Heart right ventricle (tissue), 16 donors: ENCODE data around the gene OSM. TPM values are rescaled to one million over a fixed set of nuclear protein-coding genes. Genes with fewer than 3 reads are reported as not detected.
"Not testable (repeated sequence)": the region's sequence is repeated elsewhere in the genome, so short reads cannot be mapped to it uniquely, and the experiment has no call there.

Source experiments
- ATAC-seq, 8 donors: fragments of 200-7000 bp; cut with Tn5 transposase; one replicate each; pipeline ENCODE4 v1.9.1; 2020; ENCODE audit warnings: mild to moderate bottlenecking in 8 of 8, moderate library complexity in 8 of 8, moderate number of reproducible peaks in 1 of 8
- DNase-seq, 2 donors: peaks; one replicate each; pipeline ENCODE4 v3.0.0-alpha.2; 2020
- H3K27ac ChIP-seq, 10 donors: fragments of 200-600 bp; sonication (generic) in 2 of 10; one replicate each; pipeline versions ENCODE4 v1.5.0 to v1.8.0; 2020 to 2022; ENCODE audit warnings: mild to moderate bottlenecking in 3 of 10
- H3K27me3 ChIP-seq, 7 donors: fragments of 200-600 bp; one replicate each; pipeline ENCODE4 v1.8.0; 2021 to 2022; ENCODE audit warnings: mild to moderate bottlenecking in 2 of 7
- H3K36me3 ChIP-seq, 9 donors: fragments of 200-600 bp; sonication (generic) in 1 of 9; one replicate each; pipeline versions ENCODE4 v1.5.0 to v1.8.0; 2020 to 2022; ENCODE audit warnings: mild to moderate bottlenecking in 2 of 9
- H3K4me1 ChIP-seq, 9 donors: fragments of 200-600 bp; sonication (generic) in 1 of 9; one replicate each; pipeline versions ENCODE4 v1.5.0 to v1.8.0; 2020 to 2022; ENCODE audit warnings: mild to moderate bottlenecking in 4 of 9
- H3K4me3 ChIP-seq, 10 donors: fragments of 200-600 bp; sonication (generic) in 2 of 10; one replicate each; pipeline versions ENCODE4 v1.5.0 to v1.8.0; 2020 to 2022; ENCODE audit warnings: mild to moderate bottlenecking in 7 of 10, moderate library complexity in 2 of 10
- H3K9me3 ChIP-seq, 11 donors: fragments of 200-600 bp in 10 of 11; sonication (generic) in 2 of 11; one replicate each; pipeline versions ENCODE4 v1.5.0 to v1.8.0; 2013 to 2022; ENCODE audit warnings: mild to moderate bottlenecking in 2 of 11, control low read depth in 1 of 11, moderate library complexity in 1 of 11
- WGBS, 2 donors: extraction: QIAGEN DNeasy Blood & Tissue Kit; methylation state at CpG; one replicate each; pipeline ENCODE4 v1.1.7; 2013; ENCODE audit warnings: inconsistent platforms in 1 of 2; 5-methylcytosine and 5-hydroxymethylcytosine counted together
- intact Hi-C, 10 donors: fragments of 100-400 bp; cut with DNase I; formaldehyde crosslinking; loops; one replicate each; pipeline versions ENCODE4 v1.11.1 to v1.14.2; 2022
- polyA plus RNA-seq, 2 donors: library from polyadenylated mRNA; stranded (reverse); fragments of 200-250 nt; gene quantifications; one replicate each; pipeline ENCODE4 v1.2.3, GENCODE V29; 2013
- total RNA-seq, 10 donors: library from RNA; stranded (reverse); fragmentation: NEBNext Ultra II Directional in 3 of 10; extraction: Animal tissue kit (Norgen Biotek cat#: 25700) in 3 of 10; gene quantifications; one replicate each; pipeline versions ENCODE4 v1.2.1 to v1.2.4, GENCODE V29; 2021 to 2023
- TF ChIP-seq, protein P1 (sequence below), 9 donors: fragments of 200-600 bp; sonication (generic) in 2 of 9; IDR thresholded peaks; one replicate each; pipeline versions ENCODE4 v1.5.0 to v1.8.0; 2021 to 2022; ENCODE audit warnings: antibody characterized with exemption in 9 of 9, mild to moderate bottlenecking in 5 of 9, moderate library complexity in 1 of 9
- donor health status: Arrhythmogenic right ventricular cardiomyopathy.
- donor health status: ischemic (EF 13 %, LVEDD 7.1; RV severe dilation, severe dysfunction).
- donor health status: healthy with polysubstance abuse.
- donor health status: DM: no; HTN: yes; CAD: no.
- donor health status: DM: no; HTN: no; CAD: no.
- donor health status: ischemic (EF 25% LVEDD 6.9; RV normal size, moderate dysfunction).
- donor health status: ischemic (EF 25% LVEDD 5.7; RV mildly dilated, moderate dysfunction).
- donor health status: healthy.
- donor health status: DM: yes; HTN: yes; CAD: no.
- donor health status: Ischemic cardiomyopathy.
- donor health status: ischemic (EF 35%, LVEDD 5.7; RV mildly dilated, moderate dysfunction).
- donor health status: nonischemic (EF 11% LVEDD 7.7; RV severe dilation, severe dysfunction).
- donor health status: DM: yes; HTN: yes; CAD: no.
- donor health status: PGD.
- donor health status: ischemic (EF 29% LVEDD 5.4; RV normal size, mild dysfunction).
- donor health status: nonischemic (EF 23%, LVEDD 6.1; RV moderate dilation, normal function).

OSM gene
- total and polyA plus RNA-seq, 12 donors = 0.20 to 2.8 (median 0.41) TPM; not detected in 3

DNA sequence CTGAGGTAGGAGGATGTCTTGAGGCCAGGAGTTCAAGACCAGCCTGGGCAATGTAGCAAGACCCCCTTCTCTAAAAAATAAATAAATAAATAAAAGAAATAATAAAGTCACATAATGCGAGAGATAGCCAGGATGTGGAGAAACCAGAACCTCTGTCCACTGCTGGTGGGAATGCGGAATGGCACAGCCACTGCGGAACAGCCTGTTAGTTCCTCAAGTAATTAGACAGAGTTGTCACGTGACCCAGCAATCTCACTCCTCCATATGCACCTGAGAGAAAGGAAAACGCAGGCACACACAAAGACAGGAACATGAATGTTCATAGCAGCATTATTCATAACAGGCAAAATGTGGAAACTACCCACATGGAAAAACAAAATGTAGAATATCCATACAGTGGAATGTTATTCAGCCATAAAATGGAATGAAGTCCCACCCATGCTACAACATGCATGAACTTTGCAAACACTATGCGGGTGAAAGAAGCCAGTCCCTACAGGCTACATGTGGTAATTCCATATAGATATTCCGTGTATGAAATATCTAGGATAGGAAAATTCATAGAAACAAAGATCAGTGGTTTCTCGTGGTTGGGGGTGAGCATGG is 47.5 kb downstream of the OSM start:
- TF ChIP-seq, protein P1, sequence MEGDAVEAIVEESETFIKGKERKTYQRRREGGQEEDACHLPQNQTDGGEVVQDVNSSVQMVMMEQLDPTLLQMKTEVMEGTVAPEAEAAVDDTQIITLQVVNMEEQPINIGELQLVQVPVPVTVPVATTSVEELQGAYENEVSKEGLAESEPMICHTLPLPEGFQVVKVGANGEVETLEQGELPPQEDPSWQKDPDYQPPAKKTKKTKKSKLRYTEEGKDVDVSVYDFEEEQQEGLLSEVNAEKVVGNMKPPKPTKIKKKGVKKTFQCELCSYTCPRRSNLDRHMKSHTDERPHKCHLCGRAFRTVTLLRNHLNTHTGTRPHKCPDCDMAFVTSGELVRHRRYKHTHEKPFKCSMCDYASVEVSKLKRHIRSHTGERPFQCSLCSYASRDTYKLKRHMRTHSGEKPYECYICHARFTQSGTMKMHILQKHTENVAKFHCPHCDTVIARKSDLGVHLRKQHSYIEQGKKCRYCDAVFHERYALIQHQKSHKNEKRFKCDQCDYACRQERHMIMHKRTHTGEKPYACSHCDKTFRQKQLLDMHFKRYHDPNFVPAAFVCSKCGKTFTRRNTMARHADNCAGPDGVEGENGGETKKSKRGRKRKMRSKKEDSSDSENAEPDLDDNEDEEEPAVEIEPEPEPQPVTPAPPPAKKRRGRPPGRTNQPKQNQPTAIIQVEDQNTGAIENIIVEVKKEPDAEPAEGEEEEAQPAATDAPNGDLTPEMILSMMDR (IDR thresholded peaks at IDR 0.05) = no peak
- intact Hi-C loops = no loop called here
- 77 to 81% methylated on average over 8 of the region's 8 CpGs for WGBS, 2 donors
- Histone ChIP-seq H3K4me1 (peaks cover 0 to 28% (median 0%) of the 10 kb centered on the region in 9 donors), H3K27ac (no peak overlapping the region), H3K27me3 (peaks cover 0 to 90% (median 84%) of the 10 kb centered on the region in 7 donors), H3K36me3 (no peaks in the 10 kb centered on the region), H3K9me3 (no peaks in the 10 kb centered on the region), H3K4me3 (no peak overlapping the region)
- no peak for DNase-seq
- no peak for ATAC-seq

DNA sequence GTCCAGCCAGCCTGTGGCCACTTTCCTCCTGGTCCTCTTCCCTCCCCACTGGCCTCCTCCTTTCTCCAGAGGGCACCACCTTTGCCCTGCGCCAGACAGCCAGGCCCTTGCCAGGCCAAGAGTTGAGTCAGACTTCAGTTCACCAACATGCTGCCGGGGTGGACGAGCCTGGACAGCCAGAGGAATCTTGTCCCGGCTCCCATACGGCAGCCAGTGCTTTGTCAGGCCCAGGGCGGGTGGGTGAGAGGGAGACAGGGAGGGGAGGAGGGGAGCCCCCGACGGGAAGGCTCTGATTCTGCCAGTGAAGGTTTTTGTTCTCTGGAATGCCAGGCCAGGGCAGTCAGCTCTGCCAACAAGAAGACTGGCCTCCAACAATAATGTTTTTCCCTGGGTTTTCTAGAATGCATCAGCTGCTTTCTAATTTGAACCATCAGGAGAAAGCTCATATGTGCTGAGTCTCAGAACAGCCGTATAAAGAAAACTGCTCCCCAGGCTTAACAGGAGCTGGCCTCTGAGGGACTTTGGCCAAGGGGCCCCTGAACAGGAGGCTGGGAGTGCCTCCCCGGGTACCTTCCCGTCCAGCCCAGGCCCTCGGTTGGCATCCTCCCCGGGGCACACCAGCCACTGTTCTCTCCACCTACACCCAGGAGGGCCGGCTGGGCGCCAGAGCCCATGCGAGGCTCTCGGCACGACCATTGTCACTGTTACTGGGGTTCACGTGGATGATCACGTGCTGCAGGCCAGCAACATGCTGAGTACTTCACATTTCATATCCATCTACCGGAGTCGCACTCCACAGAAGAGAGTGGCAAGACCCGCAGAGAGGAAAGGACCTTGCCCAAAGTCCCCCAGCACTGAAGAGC is 48.7 kb downstream of the OSM start:
- ATAC-seq (peak in 1 of 8 donors; percentile 38), DNase-seq (no peak)

GRCh38 chr22:30216710-30217109 is 49.9 kb downstream of the OSM start:
- no peak for ATAC-seq
- peaks cover 0 to 79% (median 68%) of the 10 kb centered on the region in 7 donors for H3K27me3 ChIP-seq
- DNase-seq = no peak
- 74 to 75% methylated on average over 10 of the region's 10 CpGs for WGBS, 2 donors
- peaks cover 0 to 32% (median 5%) of the 10 kb centered on the region in 9 donors for H3K4me1 ChIP-seq
- no peak overlapping the region for H3K27ac ChIP-seq
- intact Hi-C loops = no loop called here
- TF ChIP-seq, protein P1 (IDR thresholded peaks at IDR 0.05) = no peak
- no peak overlapping the region for H3K4me3 ChIP-seq
- H3K9me3 ChIP-seq = no peaks in the 10 kb centered on the region
- no peaks in the 10 kb centered on the region for H3K36me3 ChIP-seq

More for the DNA sequence above, 48.7 kb downstream of the OSM start:
- Histone ChIP-seq H3K27me3 (peaks cover 0 to 82% (median 73%) of the 10 kb centered on the region in 7 donors), H3K4me3 (no peak overlapping the region), H3K9me3 (no peaks in the 10 kb centered on the region), H3K27ac (peak overlapping the region in 1 of 10 donors; percentile 14), H3K36me3 (no peaks in the 10 kb centered on the region), H3K4me1 (peaks cover 0 to 26% (median 2%) of the 10 kb centered on the region in 9 donors)
- 84 to 87% methylated on average over 23 of the region's 23 CpGs for WGBS, 2 donors
- TF ChIP-seq, protein P1 (IDR thresholded peaks at IDR 0.05) = no peak
- intact Hi-C loops = no loop called here

GRCh38 chr22:30216272-30216671 is 50.4 kb downstream of the OSM start:
- DNase-seq, H3K9me3 ChIP-seq, intact Hi-C loops, H3K36me3 ChIP-seq, H3K4me3 ChIP-seq, ATAC-seq, H3K27ac ChIP-seq: not testable (repeated sequence)
- H3K27me3 ChIP-seq = peaks cover 0 to 75% (median 64%) of the 10 kb centered on the region in 7 donors
- H3K4me1 ChIP-seq = peaks cover 0 to 28% (median 5%) of the 10 kb centered on the region in 9 donors
- 97 to 99% methylated on average over 3 of the region's 3 CpGs for WGBS, 2 donors
